Liver (tissue), 9 donors: Measurements from ENCODE around the gene RAP1GAP2. TPM values are rescaled to one million over a fixed set of nuclear protein-coding genes. Genes with fewer than 3 reads are reported as not detected.

Source experiments
- DNase-seq: peaks from one replicate; pipeline ENCODE4 v3.0.0-alpha.2; 2017; ENCODE audit warnings: low spot score
- H3K27ac ChIP-seq, 2 donors: one replicate each; pipeline ENCODE4 v1.7.0; 2013; ENCODE audit warnings: inconsistent platforms in 2 of 2, low read length in 2 of 2, control low read depth in 1 of 2, low read depth in 1 of 2, mild to moderate bottlenecking in 1 of 2
- H3K27me3 ChIP-seq, 4 donors: one replicate each; pipeline versions ENCODE4 v1.6.1 to v1.7.0; 2013; ENCODE audit warnings: low read length in 3 of 4, inconsistent platforms in 1 of 4, mild to moderate bottlenecking in 1 of 4, moderate library complexity in 1 of 4; ENCODE audit not compliant: control insufficient read depth in 4 of 4, insufficient read depth in 4 of 4
- H3K36me3 ChIP-seq, 4 donors: one replicate each; pipeline versions ENCODE4 v1.6.1 to v1.7.0; 2013; ENCODE audit warnings: low read length in 3 of 4, mild to moderate bottlenecking in 3 of 4, low read depth in 1 of 4, moderate library complexity in 1 of 4; ENCODE audit not compliant: control insufficient read depth in 4 of 4, insufficient read depth in 3 of 4
- H3K4me1 ChIP-seq, 4 donors: one replicate each; pipeline versions ENCODE4 v1.6.1 to v1.7.0; 2013; ENCODE audit warnings: low read length in 3 of 4, mild to moderate bottlenecking in 3 of 4, moderate library complexity in 1 of 4; ENCODE audit not compliant: control insufficient read depth in 4 of 4, insufficient read depth in 4 of 4
- H3K4me3 ChIP-seq, 3 donors: one replicate each; pipeline versions ENCODE4 v1.6.1 to v1.7.0; 2013; ENCODE audit warnings: low read length in 3 of 3, control low read depth in 1 of 3, low read depth in 1 of 3, mild to moderate bottlenecking in 1 of 3
- H3K9ac ChIP-seq, 2 donors: one replicate each; pipeline ENCODE4 v1.7.0; 2013; ENCODE audit warnings: low read length in 2 of 2, mild to moderate bottlenecking in 2 of 2, moderate library complexity in 2 of 2, control low read depth in 1 of 2, low read depth in 1 of 2
- H3K9me3 ChIP-seq, 4 donors: one replicate each; pipeline versions ENCODE4 v1.6.1 to v1.7.0; 2013; ENCODE audit warnings: low read length in 3 of 4; ENCODE audit not compliant: control insufficient read depth in 4 of 4
- ATF3 ChIP-seq: IDR thresholded peaks from 2 replicates; pipeline ENCODE4 v1.6.1; 2016; ENCODE audit warnings: antibody characterized with exemption
- CTCF ChIP-seq: fragments of 150-350 bp; IDR thresholded peaks from 2 replicates; pipeline ENCODE4 v1.5.1; 2017; ENCODE audit warnings: improper control_type of control experiment, low read depth, low read length; ENCODE audit not compliant: missing input control
- EGR1 ChIP-seq, 2 donors: IDR thresholded peaks; 2 replicates each; pipeline ENCODE4 v1.6.1; 2016 to 2018; ENCODE audit warnings: antibody characterized with exemption in 2 of 2, low read depth in 2 of 2
- FOXA1 ChIP-seq: IDR thresholded peaks from 2 replicates; pipeline ENCODE4 v1.6.1; 2016; ENCODE audit warnings: antibody characterized with exemption
- FOXA2 ChIP-seq: IDR thresholded peaks from 2 replicates; pipeline ENCODE4 v1.6.1; 2016; ENCODE audit warnings: antibody characterized with exemption
- GABPA ChIP-seq, 2 donors: IDR thresholded peaks in 1 of 2; conservative IDR thresholded peaks in 1 of 2; 2 replicates each; pipeline ENCODE4 v1.6.1; 2016; ENCODE audit warnings: antibody characterized with exemption in 2 of 2, mild to moderate bottlenecking in 1 of 2, moderate library complexity in 1 of 2
- HNF4A ChIP-seq, 2 donors: conservative IDR thresholded peaks; 2 replicates each; pipeline ENCODE4 v1.6.1; 2016; ENCODE audit warnings: antibody characterized with exemption in 2 of 2, mild to moderate bottlenecking in 2 of 2
- HNF4G ChIP-seq: IDR thresholded peaks from 2 replicates; pipeline ENCODE4 v1.6.1; 2016; ENCODE audit warnings: antibody characterized with exemption
- JUND ChIP-seq, 2 donors: IDR thresholded peaks; 2 replicates each; pipeline ENCODE4 v1.6.1; 2016; ENCODE audit warnings: antibody characterized with exemption in 2 of 2
- MAX ChIP-seq: IDR thresholded peaks from 2 replicates; pipeline ENCODE4 v1.6.1; 2016; ENCODE audit warnings: antibody characterized with exemption
- NR2F2 ChIP-seq: IDR thresholded peaks from 2 replicates; pipeline ENCODE4 v1.6.1; 2016; ENCODE audit warnings: antibody characterized with exemption
- RAD21 ChIP-seq, 2 donors: IDR thresholded peaks; 2 replicates each; pipeline ENCODE4 v1.6.1; 2016; ENCODE audit warnings: antibody characterized with exemption in 2 of 2, mild to moderate bottlenecking in 2 of 2
- REST ChIP-seq: IDR thresholded peaks from 2 replicates; pipeline ENCODE4 v1.6.1; 2016; ENCODE audit warnings: antibody characterized with exemption, mild to moderate bottlenecking
- RXRA ChIP-seq, 2 donors: IDR thresholded peaks; 2 replicates each; pipeline ENCODE4 v1.6.1; 2017 to 2018; ENCODE audit warnings: antibody characterized with exemption in 2 of 2, mild to moderate bottlenecking in 1 of 2
- SP1 ChIP-seq: IDR thresholded peaks from 2 replicates; pipeline ENCODE4 v1.6.1; 2018; ENCODE audit warnings: antibody characterized with exemption, mild to moderate bottlenecking
- TAF1 ChIP-seq: conservative IDR thresholded peaks from 2 replicates; pipeline ENCODE4 v1.6.1; 2016; ENCODE audit warnings: antibody characterized with exemption, mild to moderate bottlenecking
- YY1 ChIP-seq: IDR thresholded peaks from 2 replicates; pipeline ENCODE4 v1.6.1; 2016; ENCODE audit warnings: antibody characterized with exemption, mild to moderate bottlenecking
- WGBS: extraction: QIAGEN DNeasy Blood & Tissue Kit; methylation state at CpG from one replicate; pipeline ENCODE4 v1.1.7; 2013; 5-methylcytosine and 5-hydroxymethylcytosine counted together
- polyA plus RNA-seq, 2 donors: library from polyadenylated mRNA; stranded (reverse) in 1 of 2; unstranded in 1 of 2; fragments of 200-250 nt in 1 of 2; fragments of >200 nt in 1 of 2; fragmentation: Nextera tagmentation in 1 of 2; extraction: Ambion mirVana in 1 of 2; gene quantifications; one replicate each; pipeline versions ENCODE4 v1.2.1 to v1.2.3, GENCODE V29; 2013 to 2015
- total RNA-seq, 2 donors: library from RNA; depleted of rRNA; stranded (reverse); fragments of >200 nt; gene quantifications; one replicate each; pipeline ENCODE4 v1.2.3, GENCODE V29; 2014
- donor health status: healthy.
- donor health status: healthy.
- donor health status: healthy.
- donor health status: healthy.
- donor health status: healthy.

RAP1GAP2 gene
- total and polyA plus RNA-seq, 4 donors: 0.56 to 1.7 (median 1.1) TPM

GRCh38 chr17:2946144-2946543 lies 149.9 kb downstream of the RAP1GAP2 start:
- no peaks in the 10 kb centered on the region for H3K4me1 ChIP-seq
- H3K27me3 ChIP-seq: no peaks in the 10 kb centered on the region
- WGBS: 82% methylated on average over 7 of the region's 7 CpGs
- no peak overlapping the region for H3K27ac ChIP-seq
- TF ChIP-seq FOXA2 (no peak), MAX (no peak), FOXA1 (no peak), RAD21 (IDR thresholded peaks at IDR 0.05) (no peak), JUND (IDR thresholded peaks at IDR 0.05) (no peak), NR2F2 (no peak), TAF1 (no peak), HNF4A (conservative IDR thresholded peaks at IDR 0.05) (no peak), SP1 (no peak), ATF3 (no peak), RXRA (IDR thresholded peaks at IDR 0.05) (no peak), EGR1 (IDR thresholded peaks at IDR 0.05; ENCODE audit: low read depth in 2 of 2) (no peak), HNF4G (no peak), GABPA (IDR thresholded peaks at IDR 0.05 in 1 of 2, conservative IDR thresholded peaks at IDR 0.05 in 1 of 2) (no peak), CTCF (no peak), REST (no peak)
- no peak for DNase-seq
- no peaks in the 10 kb centered on the region for H3K36me3 ChIP-seq
- H3K4me3 ChIP-seq: no peak overlapping the region
- no peaks in the 10 kb centered on the region for H3K9me3 ChIP-seq
- no peak overlapping the region for H3K9ac ChIP-seq

- Histone ChIP-seq H3K27ac (no peak overlapping the region), H3K36me3 (no peaks in the 10 kb centered on the region), H3K4me3 (no peak overlapping the region), H3K9me3 (no peaks in the 10 kb centered on the region), H3K27me3 (no peaks in the 10 kb centered on the region), H3K4me1 (no peaks in the 10 kb centered on the region), H3K9ac (no peak overlapping the region)
- TF ChIP-seq EGR1 (IDR thresholded peaks at IDR 0.05; ENCODE audit: low read depth in 2 of 2) (no peak), CTCF (no peak), JUND (IDR thresholded peaks at IDR 0.05) (no peak), ATF3 (no peak), HNF4A (conservative IDR thresholded peaks at IDR 0.05) (no peak), YY1 (no peak), TAF1 (no peak), SP1 (no peak)
- 92% methylated on average over 15 of the region's 15 CpGs for WGBS
- DNase-seq: no peak
Measured at GRCh38 chr17:2947588-2947950, 151.3 kb downstream of the RAP1GAP2 start.
